ENCODE data around the gene HSFX2.

DNA sequence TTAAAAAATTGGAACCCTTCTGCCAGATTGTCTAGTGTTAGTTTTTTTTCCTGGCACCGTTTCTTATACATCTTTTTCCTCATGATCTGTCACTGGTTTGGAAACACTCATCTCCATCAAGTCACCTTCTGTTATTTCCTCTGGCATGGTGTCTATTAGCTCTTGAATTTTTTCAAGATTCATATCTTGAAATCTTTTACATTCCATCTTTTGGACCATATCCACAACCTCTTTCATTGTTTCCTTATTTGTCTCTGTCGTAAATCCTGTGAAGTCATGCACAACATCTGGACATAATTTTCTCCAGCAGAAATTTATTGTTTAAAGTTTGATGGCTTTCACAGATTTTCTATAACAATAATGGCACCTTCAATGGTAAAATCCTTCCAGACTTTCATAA, 46.7 kb upstream of the HSFX2 start:
- TF ChIP-seq, protein P1, sequence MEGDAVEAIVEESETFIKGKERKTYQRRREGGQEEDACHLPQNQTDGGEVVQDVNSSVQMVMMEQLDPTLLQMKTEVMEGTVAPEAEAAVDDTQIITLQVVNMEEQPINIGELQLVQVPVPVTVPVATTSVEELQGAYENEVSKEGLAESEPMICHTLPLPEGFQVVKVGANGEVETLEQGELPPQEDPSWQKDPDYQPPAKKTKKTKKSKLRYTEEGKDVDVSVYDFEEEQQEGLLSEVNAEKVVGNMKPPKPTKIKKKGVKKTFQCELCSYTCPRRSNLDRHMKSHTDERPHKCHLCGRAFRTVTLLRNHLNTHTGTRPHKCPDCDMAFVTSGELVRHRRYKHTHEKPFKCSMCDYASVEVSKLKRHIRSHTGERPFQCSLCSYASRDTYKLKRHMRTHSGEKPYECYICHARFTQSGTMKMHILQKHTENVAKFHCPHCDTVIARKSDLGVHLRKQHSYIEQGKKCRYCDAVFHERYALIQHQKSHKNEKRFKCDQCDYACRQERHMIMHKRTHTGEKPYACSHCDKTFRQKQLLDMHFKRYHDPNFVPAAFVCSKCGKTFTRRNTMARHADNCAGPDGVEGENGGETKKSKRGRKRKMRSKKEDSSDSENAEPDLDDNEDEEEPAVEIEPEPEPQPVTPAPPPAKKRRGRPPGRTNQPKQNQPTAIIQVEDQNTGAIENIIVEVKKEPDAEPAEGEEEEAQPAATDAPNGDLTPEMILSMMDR (IDR thresholded peaks at IDR 0.05; ENCODE audit: low read depth, low read length, poor library complexity, severe bottlenecking): no peak
- no peak for TF ChIP-seq EZH2phosphoT487 (IDR thresholded peaks at IDR 0.05; ENCODE audit: borderline replicate concordance, low read length)

Measured in DOHH2 (cell line).